Activated CD4-positive, alpha-beta T cell treated with anti-CD3 and anti-CD28 coated beads for 36 hours (primary cell): Measurements from ENCODE around the gene SPATA2L. TPM values are rescaled to one million over a fixed set of nuclear protein-coding genes. Genes with fewer than 3 reads are reported as not detected.
A peak's percentile ranks its signal among the peaks of the same experiment; 100 is the strongest.
"Not testable (repeated sequence)": the region's sequence is repeated elsewhere in the genome, so short reads cannot be mapped to it uniquely, and the experiment has no call there.

Source experiments
- ATAC-seq: fragments of 200-7000 bp; cut with Tn5 transposase; one replicate; pipeline ENCODE4 v1.10.0; 2021; ENCODE audit warnings: mild to moderate bottlenecking, moderate library complexity
- CTCF ChIA-PET: fragments of 350-600 bp; sonication (Branson Sonifier 250); formaldehyde crosslinking; loops from one replicate; lab custom pipeline; 2021; ENCODE audit warnings: antibody characterized with exemption; lab: Charles Lee
- POLR2A ChIA-PET: fragments of 350-600 bp; sonication (Branson Sonifier 250); formaldehyde crosslinking; loops from one replicate; lab custom pipeline; 2021; ENCODE audit warnings: antibody characterized with exemption, inconsistent platforms; lab: Charles Lee
- DNase-seq: peaks from one replicate; pipeline ENCODE4 v3.0.0-alpha.2; 2020
- H3K27ac Mint-ChIP-seq: one replicate; pipeline ENCODE4 v1.8.0; 2021; ENCODE audit warnings: mixed read lengths
- H3K27me3 Mint-ChIP-seq: one replicate; pipeline ENCODE4 v1.8.0; 2021; ENCODE audit warnings: mixed read lengths
- H3K36me3 Mint-ChIP-seq: one replicate; pipeline ENCODE4 v1.8.0; 2021; ENCODE audit warnings: low read depth, mixed read lengths
- H3K4me1 Mint-ChIP-seq: one replicate; pipeline ENCODE4 v1.8.0; 2021; ENCODE audit warnings: mixed read lengths
- H3K4me3 Mint-ChIP-seq: one replicate; pipeline ENCODE4 v1.8.0; 2021; ENCODE audit warnings: mild to moderate bottlenecking, moderate library complexity, mixed read lengths
- H3K9me3 Mint-ChIP-seq: one replicate; pipeline ENCODE4 v1.8.0; 2021; ENCODE audit warnings: low read depth, mixed read lengths
- intact Hi-C, 2 experiments: fragments of 100-400 bp; cut with DNase I in 1 of 2; cut with micrococcal nuclease in 1 of 2; formaldehyde crosslinking; loops; one replicate each; pipeline versions ENCODE4 v1.14.2 to v1.15.1; 2022 to 2024; cut with DNase I, micrococcal nuclease
- total RNA-seq, 2 experiments: library from RNA; stranded (reverse); gene quantifications; one replicate each; pipeline ENCODE4 v1.2.3, GENCODE V29; 2021

Gene SPATA2L
- total RNA-seq, 2 experiments from 2014 or later, result 4.9 to 6.5 TPM

GRCh38 chr16:89668790-89669158 lies 32.7 kb downstream of the SPATA2L start:
- POLR2A ChIA-PET, result interaction anchor here (0.6 kb wide), 1 partner anchor 219 kb away, joined by 3 read pairs; no protein-coding TSS in a partner anchor

GRCh38 chr16:89667633-89668032 lies 33.9 kb downstream of the SPATA2L start:
- ChIA-PET CTCF (interaction anchor here (1.1 to 1.7 kb wide), 3 partner anchors 9 to 14 kb away, joined by 3 to 4 read pairs (median 3); no protein-coding TSS in a partner anchor), POLR2A (no interaction called here)
- Mint-ChIP-seq H3K9me3 (no peaks in the 10 kb centered on the region), H3K4me3 (no peak overlapping the region), H3K27me3 (no peaks in the 10 kb centered on the region), H3K27ac (no peak overlapping the region), H3K36me3 (peaks cover 14% of the 10 kb centered on the region), H3K4me1 (peaks cover 24% of the 10 kb centered on the region)
- intact Hi-C loops, result no loop called here
- peak; percentile 6 for DNase-seq
- no peak for ATAC-seq

More at GRCh38 chr16:89668790-89669158, 32.7 kb downstream of the SPATA2L start:
- H3K27me3 Mint-ChIP-seq, result no peaks in the 10 kb centered on the region
- CTCF ChIA-PET, result interaction anchor here (1.7 kb wide), 1 partner anchor 10 kb away, joined by 4 read pairs; no protein-coding TSS in a partner anchor
- intact Hi-C loops, result no loop called here
- no peaks in the 10 kb centered on the region for H3K9me3 Mint-ChIP-seq
- H3K27ac Mint-ChIP-seq, result no peak overlapping the region
- ATAC-seq, result no peak
- H3K4me1 Mint-ChIP-seq, result peaks cover 24% of the 10 kb centered on the region
- H3K36me3 Mint-ChIP-seq, result peaks cover 9% of the 10 kb centered on the region
- no peak overlapping the region for H3K4me3 Mint-ChIP-seq
- DNase-seq, result no peak

GRCh38 chr16:89667000-89667399 lies 34.5 kb downstream of the SPATA2L start:
- H3K4me3 Mint-ChIP-seq, H3K27me3 Mint-ChIP-seq, ATAC-seq, intact Hi-C loops, POLR2A ChIA-PET, H3K27ac Mint-ChIP-seq, H3K9me3 Mint-ChIP-seq: not testable (repeated sequence)
- H3K36me3 Mint-ChIP-seq, result peaks cover 14% of the 10 kb centered on the region
- DNase-seq, result peak; percentile 44
- CTCF ChIA-PET, result interaction anchor here (0.6 to 1.2 kb wide), 4 partner anchors 10 to 147 kb away, joined by 3 read pairs; no protein-coding TSS in a partner anchor
- peaks cover 24% of the 10 kb centered on the region for H3K4me1 Mint-ChIP-seq

GRCh38 chr16:89664238-89664637 lies 37.3 kb downstream of the SPATA2L start:
- H3K4me3 Mint-ChIP-seq, H3K27me3 Mint-ChIP-seq, H3K9me3 Mint-ChIP-seq, ATAC-seq, CTCF ChIA-PET, POLR2A ChIA-PET, DNase-seq, intact Hi-C loops, H3K27ac Mint-ChIP-seq: not testable (repeated sequence)
- Mint-ChIP-seq H3K4me1 (peaks cover 15% of the 10 kb centered on the region), H3K36me3 (peaks cover 29% of the 10 kb centered on the region)

GRCh38 chr16:89661215-89661614 lies 40.3 kb downstream of the SPATA2L start:
- DNase-seq, result no peak
- H3K4me1 Mint-ChIP-seq, result peaks cover 14% of the 10 kb centered on the region
- CTCF ChIA-PET, result interaction anchor here (0.6 kb wide), 1 partner anchor 87 kb away, joined by 3 read pairs; no protein-coding TSS in a partner anchor

GRCh38 chr16:89660146-89660545 lies 41.4 kb downstream of the SPATA2L start:
- CTCF ChIA-PET, result interaction anchor here (0.7 kb wide), 1 partner anchor 40 kb away, joined by 5 read pairs; no protein-coding TSS in a partner anchor
- Mint-ChIP-seq H3K27ac (no peak overlapping the region), H3K4me3 (no peak overlapping the region), H3K4me1 (peaks cover 24% of the 10 kb centered on the region), H3K27me3 (no peaks in the 10 kb centered on the region), H3K9me3 (no peaks in the 10 kb centered on the region), H3K36me3 (peaks cover 31% of the 10 kb centered on the region)
- intact Hi-C loops, result no loop called here
- POLR2A ChIA-PET, result interaction anchor here (0.6 kb wide), 1 partner anchor 134 kb away, joined by 3 read pairs; no protein-coding TSS in a partner anchor
- no peak for ATAC-seq
- no peak for DNase-seq

More at GRCh38 chr16:89661215-89661614, 40.3 kb downstream of the SPATA2L start:
- Mint-ChIP-seq H3K4me3 (no peak overlapping the region), H3K27me3 (no peaks in the 10 kb centered on the region), H3K27ac (no peak overlapping the region), H3K9me3 (no peaks in the 10 kb centered on the region), H3K36me3 (peaks cover 29% of the 10 kb centered on the region)
- POLR2A ChIA-PET, result no interaction called here
- intact Hi-C loops, result no loop called here
- no peak for ATAC-seq

- Mint-ChIP-seq H3K36me3 (peaks cover 25% of the 10 kb centered on the region), H3K4me1 (peaks cover 28% of the 10 kb centered on the region), H3K27me3 (no peaks in the 10 kb centered on the region), H3K9me3 (no peaks in the 10 kb centered on the region), H3K4me3 (peak overlapping the region; percentile 90), H3K27ac (peak overlapping the region; percentile 83)
- DNase-seq (peak; percentile 44), ATAC-seq (no peak)
- CTCF ChIA-PET, result interaction anchor here (0.7 to 1.5 kb wide), 3 partner anchors 10 to 362 kb away, joined by 3 to 5 read pairs (median 4); no protein-coding TSS in a partner anchor
- POLR2A ChIA-PET, result interaction anchor here (0.9 kb wide), 1 partner anchor 215 kb away, joined by 3 read pairs; the partner anchor contains the start of gene TCF25
- intact Hi-C loops, result loop anchor here in 1 of 2 experiments (5.0 kb wide), 1 partner anchor 44 kb away; the partner anchor contains the start of gene SPATA2L
Measured at GRCh38 chr16:89658221-89658879, 43.2 kb downstream of the SPATA2L start.

- CTCF ChIA-PET, result interaction anchor here (0.6 to 1.5 kb wide), 3 partner anchors 11 to 157 kb away, joined by 3 to 5 read pairs (median 4); no protein-coding TSS in a partner anchor
- peak; percentile 96 for DNase-seq
- ATAC-seq, result peak; percentile 93
- H3K27ac Mint-ChIP-seq, result peak within 1 kb of the TSS; percentile 83
- H3K36me3 Mint-ChIP-seq, result peaks cover 24% of the 10 kb centered on the region
- H3K9me3 Mint-ChIP-seq, result no peaks in the 10 kb centered on the region
- no peaks in the 10 kb centered on the region for H3K27me3 Mint-ChIP-seq
- intact Hi-C loops, result loop anchor here (1.0 to 5.0 kb wide), 13 partner anchors 29 to 855 kb away; partner anchors contain the start of genes SPATA2L (in 2 of the 2), APRT (in 1 of the 2), CDK10 (in 1 of the 2) and CDT1 (in 1 of the 2)
- POLR2A ChIA-PET, result interaction anchor here (0.9 to 1.0 kb wide), 2 partner anchors 92 to 216 kb away, joined by 3 read pairs; partner anchors contain the start of gene TCF25
- peaks cover 28% of the 10 kb centered on the region for H3K4me1 Mint-ChIP-seq
- peak within 1 kb of the TSS; percentile 90 for H3K4me3 Mint-ChIP-seq
Measured at GRCh38 chr16:89657442-89658220, 43.9 kb downstream of the SPATA2L start, which contains the start of the genes CHMP1A and SPATA33. CHMP1A (minus strand) TSS chr16:89657708; CDS start chr16:89657588, 120 bp downstream. SPATA33 (plus strand) TSS chr16:89657836; CDS start chr16:89657912, 76 bp downstream.

GRCh38 chr16:89656435-89657121 lies 44.9 kb downstream of the SPATA2L start:
- ChIA-PET CTCF (interaction anchor here (0.5 to 0.6 kb wide), 3 partner anchors 15 to 265 kb away, joined by 3 read pairs; no protein-coding TSS in a partner anchor), POLR2A (interaction anchor here (0.7 kb wide), 1 partner anchor 168 kb away, joined by 4 read pairs; no protein-coding TSS in a partner anchor)
- peak overlapping the region; percentile 90 for H3K4me3 Mint-ChIP-seq
- peak overlapping the region; percentile 72 for H3K27ac Mint-ChIP-seq
- H3K4me1 Mint-ChIP-seq, result peaks cover 28% of the 10 kb centered on the region
- H3K27me3 Mint-ChIP-seq, result no peaks in the 10 kb centered on the region
- no peak for ATAC-seq
- intact Hi-C loops, result loop anchor here (1.0 to 5.0 kb wide), 13 partner anchors 30 to 854 kb away; partner anchors contain the start of genes SPATA2L (in 2 of the 2), APRT (in 1 of the 2), CDK10 (in 1 of the 2) and CDT1 (in 1 of the 2)
- peaks cover 21% of the 10 kb centered on the region for H3K36me3 Mint-ChIP-seq
- H3K9me3 Mint-ChIP-seq, result no peaks in the 10 kb centered on the region
- no peak for DNase-seq
